HG03354 (cell line): Measurements from ENCODE around the gene DPY19L2.
"Not testable (repeated sequence)": the region's sequence is repeated elsewhere in the genome, so short reads cannot be mapped to it uniquely, and the experiment has no call there.

Experiments
- ATAC-seq: cut with Tn5 transposase; IDR thresholded peaks from one replicate; pipeline ENCODE4 v1.9.1; 2021; ENCODE audit warnings: mild to moderate bottlenecking; ENCODE audit not compliant: unreplicated experiment, poor library complexity, severe bottlenecking

The DPY19L2 gene

DNA sequence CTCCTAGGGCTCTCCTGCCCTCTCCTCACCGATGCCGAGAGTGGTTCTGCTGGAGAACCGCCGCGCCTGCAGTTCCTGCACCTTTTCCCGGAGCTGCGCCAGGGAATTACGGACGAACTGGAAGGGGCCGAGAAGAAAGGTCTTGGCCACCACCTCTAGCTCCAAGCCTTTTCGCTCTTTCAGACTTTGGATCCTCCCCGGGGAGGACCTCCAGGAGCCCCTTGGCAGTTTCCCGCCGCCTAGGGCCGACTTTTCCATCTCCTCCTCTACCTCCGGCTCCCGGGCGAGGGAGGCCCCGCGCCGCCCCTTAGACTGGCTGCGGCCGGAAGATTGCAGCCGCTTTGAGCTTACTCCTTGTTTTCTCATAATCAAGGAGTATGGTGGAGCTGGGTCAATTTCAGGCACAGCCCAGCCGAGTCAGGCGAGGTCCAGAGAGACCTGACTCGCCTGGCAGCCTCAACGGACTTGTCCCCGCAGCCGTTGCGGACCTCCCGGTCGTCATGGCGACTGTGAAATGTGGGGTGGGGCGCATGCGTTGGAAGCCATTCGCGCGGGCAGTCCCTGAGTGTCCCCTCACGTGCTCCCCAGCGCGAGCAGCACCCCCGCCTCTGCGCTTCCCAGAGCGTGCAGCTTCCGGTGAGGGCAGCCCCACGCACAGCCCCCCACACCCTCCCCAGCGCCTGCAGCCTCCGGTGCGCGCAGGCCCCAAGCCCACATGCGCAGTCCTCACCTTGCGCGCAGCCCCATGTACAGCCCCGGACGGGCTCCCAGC, at the start of gene DPY19L2:
Gene DPY19L2, minus strand, starts transcription at position 466 of the 772 bp plus-strand sequence. Its CDS starts 100 bp downstream, at position 366.
- ATAC-seq: peak; percentile 91

DNA sequence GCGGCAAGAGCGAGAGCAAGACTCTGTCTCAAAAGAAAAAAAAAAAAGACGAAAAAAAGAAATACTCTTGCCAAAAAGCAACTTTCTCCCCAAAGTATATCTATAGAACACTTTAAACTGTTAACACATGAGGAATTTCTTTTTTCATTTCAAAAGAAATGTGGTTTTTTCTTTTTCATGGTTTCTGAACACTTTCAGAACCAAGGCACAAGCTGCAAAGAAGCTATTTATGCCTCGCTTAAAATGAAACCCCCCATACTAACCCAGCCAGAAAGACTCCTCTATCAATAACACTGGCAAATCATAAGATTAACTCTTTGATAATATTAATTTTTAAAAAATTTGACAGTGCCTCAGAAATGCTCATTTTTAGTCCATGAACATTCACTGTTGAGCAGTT, 48.6 kb upstream of the DPY19L2 start:
- ATAC-seq: not testable (repeated sequence)

DNA sequence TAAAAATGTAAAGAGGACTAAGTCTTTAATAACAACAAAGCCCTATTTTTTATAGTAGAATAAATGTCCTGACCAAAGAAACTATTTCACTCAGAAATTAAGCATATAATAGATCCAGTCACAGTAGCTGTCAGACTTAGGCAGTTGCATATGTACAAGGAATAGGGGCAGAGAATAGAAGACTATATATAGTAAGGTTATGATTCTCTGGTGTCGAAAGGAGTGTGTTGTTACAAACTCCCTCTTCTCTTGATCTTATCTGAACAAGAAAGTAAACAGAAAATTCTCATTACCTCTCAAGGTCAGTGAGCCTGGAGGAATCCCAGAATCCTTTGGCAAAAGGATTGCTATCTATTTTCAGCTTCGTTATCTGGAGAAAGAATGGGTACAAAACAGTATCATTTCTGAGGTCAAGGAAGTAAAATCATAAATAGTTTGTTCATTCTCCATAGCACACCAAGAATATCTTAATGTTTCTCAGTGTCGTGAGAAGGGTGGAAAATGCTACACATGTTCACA, 46.9 kb upstream of the DPY19L2 start:
- ATAC-seq: not testable (repeated sequence)

DNA sequence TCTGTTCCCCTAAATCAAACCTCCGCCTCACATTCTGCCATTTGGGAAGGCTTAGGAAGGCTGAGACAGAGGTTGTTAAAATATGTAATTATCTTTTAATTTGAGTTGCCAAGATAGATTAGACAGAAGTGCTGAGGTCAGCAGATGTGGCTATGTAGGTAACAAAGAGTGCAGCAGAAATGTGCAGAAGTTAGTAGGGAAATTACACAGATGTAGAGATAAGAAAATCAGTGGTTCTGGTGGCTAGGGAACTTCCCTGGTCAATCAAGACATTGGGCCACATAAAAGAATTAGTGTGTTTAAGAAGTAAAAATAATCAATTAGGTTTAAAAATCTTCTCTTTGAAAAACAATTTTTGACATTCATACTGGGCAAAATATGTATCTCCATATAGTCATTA, 46.1 kb upstream of the DPY19L2 start:
- ATAC-seq: not testable (repeated sequence)

DNA sequence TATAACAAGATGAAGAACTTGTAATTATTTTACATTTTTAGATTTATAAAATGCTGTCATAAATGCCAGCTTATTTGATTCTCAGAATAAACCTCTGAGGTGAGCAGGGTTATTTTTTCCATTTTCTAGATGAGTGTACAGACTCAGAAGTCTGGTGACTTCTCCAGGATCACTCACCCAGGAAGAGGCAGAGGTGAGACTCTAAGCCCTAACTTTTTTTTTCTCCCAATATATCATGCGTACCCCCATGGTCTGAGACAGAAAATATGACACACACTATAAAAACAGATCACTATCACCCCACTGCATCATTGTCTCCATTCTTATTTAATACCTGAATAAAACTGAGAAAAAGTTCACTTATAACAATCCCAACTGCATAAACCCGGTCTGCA, 45.4 kb upstream of the DPY19L2 start:
- not testable (repeated sequence) for ATAC-seq

- ATAC-seq: not testable (repeated sequence)
Observed at GRCh38 chr12:63712979-63713680, 44.8 kb upstream of the DPY19L2 start.

- not testable (repeated sequence) for ATAC-seq
Observed at GRCh38 chr12:63712376-63712974, 44.2 kb upstream of the DPY19L2 start.

- ATAC-seq: not testable (repeated sequence)
Observed at GRCh38 chr12:63711339-63711738, 43.0 kb upstream of the DPY19L2 start.

- no peak for ATAC-seq
Observed at GRCh38 chr12:63706336-63706735, 38.0 kb upstream of the DPY19L2 start.

DNA sequence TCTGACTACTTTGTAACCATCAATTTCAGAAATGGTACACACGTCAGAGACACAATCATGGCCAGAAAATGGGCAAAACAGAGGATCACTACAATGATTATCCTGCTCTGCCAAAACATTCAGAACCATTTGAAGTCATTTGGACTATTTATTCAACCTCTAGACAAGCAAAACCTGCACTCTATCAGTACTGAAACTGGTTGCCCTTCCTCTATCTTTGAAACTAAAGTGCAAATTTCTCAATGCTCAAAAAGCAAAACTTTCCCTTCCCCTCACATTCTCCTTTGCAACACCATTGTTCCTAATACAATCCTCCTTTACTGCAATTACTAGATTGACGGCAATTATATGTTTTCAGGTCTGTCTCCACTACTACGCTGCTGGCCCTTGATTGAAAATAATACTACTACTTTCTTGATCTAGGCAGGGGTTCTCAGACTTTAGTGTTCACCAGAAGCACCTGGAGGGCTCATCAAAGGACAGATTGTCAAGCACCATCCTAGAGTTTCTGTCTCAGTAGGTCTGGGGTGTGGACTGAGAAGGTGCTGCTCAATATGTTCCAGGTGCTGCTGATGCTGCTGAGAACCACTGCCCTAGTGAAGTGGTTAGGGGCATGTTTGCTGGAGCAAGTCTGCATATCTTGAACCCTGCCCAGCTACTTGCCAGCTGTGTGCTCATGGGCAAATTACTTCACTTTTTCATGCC, 31.5 kb upstream of the DPY19L2 start:
- ATAC-seq: peak; percentile 66

DNA sequence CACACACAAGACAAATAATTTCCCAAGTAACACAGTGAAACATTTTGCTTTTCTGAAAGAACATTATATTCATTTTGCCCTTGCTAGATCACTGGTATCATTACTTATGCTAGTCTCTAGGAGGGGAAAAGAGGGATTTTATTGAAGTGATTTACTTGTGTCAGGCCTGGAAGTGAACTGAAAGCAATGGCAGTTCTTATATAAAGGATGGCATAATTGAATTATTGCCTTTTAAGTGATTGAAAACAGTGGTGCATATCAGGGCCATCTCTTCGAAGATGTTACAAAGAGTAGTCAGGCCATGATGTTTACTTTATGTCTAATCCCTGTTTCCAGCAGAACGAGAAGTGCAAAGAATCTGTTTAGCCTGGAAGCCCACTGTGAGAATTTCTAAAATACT, 30.7 kb upstream of the DPY19L2 start:
- ATAC-seq: not testable (repeated sequence)

DNA sequence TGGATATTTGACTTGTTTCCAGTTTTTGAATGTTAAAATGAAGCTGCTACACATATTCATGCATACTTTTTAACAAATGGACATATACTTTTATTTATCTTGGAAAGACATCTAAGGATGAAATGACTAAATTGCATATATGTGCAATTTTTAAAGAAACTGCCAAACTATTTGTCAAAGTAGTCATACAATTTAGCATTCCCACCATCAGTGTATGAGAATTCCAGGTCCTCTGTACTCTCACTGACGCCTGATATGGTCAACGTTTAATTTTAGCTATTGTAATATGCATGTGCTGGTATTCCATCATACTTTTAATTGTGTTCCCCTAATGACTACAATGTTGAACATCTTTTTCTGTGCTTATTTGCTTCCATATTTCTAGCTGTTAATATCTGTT, 22.5 kb upstream of the DPY19L2 start:
- ATAC-seq: not testable (repeated sequence)

DNA sequence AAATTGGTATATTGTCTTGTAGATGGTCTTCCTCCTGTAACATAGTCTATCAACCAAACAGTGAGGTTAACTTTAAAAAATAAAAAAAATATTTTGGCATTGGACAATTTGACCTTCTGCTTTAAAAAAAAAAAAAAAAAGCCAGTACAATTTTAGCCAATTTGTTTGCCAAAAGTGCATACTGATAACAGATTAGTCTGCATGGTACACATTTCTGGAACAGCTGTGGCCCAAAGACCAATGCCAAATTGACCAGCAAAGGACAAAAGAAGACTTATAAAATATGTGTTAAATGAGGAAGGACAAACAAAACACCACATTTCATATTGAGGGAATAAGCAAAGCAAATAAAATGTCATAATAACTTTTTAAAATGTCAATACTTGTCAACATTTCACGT, 20.8 kb upstream of the DPY19L2 start:
- ATAC-seq: not testable (repeated sequence)

DNA sequence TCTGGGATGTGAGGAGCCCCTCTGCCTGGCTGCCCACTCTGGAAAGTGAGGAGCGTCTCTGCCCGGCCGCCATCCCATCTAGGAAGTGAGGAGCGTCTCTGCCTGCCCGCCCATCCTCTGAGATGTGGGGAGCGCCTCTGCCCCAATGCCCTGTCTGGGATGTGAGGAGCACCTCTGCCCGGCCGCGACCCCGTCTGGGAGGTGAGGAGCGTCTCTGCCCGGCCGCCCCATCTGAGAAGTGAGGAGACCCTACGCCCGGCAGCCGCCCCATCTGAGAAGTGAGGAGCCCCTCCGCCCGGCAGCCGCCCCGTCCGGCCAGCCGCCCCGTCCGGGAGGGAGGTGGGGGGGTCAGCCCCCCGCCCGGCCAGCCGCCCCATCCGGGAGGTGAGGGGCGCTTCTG, 18.3 kb upstream of the DPY19L2 start:
- not testable (repeated sequence) for ATAC-seq

- ATAC-seq: not testable (repeated sequence)
Observed at GRCh38 chr12:63685789-63686188, 17.5 kb upstream of the DPY19L2 start.

DNA sequence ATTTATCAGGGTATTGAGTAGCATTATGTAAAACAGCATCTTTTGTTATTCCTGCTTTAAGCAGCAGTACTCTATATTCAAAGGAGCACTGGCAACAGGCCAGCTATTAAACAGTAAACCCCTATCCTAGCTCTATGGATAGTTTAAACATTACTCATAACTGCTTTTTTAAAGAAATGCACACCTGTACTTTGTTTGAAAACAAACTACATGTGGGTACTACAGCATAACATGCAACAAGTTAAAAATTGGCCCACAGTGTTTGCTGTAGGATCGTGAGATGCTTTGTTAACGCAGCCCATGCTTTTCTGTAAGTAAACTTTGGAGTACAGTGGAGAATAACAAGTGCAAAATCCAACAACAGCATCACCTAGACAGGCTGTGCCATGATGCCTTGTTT, 14.3 kb upstream of the DPY19L2 start:
- ATAC-seq: not testable (repeated sequence)

- not testable (repeated sequence) for ATAC-seq
Observed at GRCh38 chr12:63680758-63681157, 12.5 kb upstream of the DPY19L2 start.

DNA sequence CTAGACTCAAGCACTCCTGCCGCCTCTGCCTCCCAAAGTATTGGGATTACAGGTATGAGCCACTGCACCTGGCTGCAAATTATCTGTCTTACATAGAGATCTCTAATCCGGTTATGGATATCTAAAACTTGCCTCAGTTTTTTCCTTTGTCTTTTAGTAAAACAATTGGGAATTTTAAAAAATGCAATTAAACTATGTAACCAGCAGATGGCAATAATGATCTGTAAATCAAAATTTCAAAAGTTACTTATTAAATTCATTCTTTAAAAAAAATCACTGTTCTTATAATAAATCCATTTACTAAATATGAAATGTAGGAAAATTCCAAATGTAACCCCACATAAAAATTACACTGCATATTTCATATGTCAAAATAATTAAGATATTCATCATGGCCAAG, 4.3 kb upstream of the DPY19L2 start:
- ATAC-seq: not testable (repeated sequence)

GRCh38 chr12:63669936-63670335, 1.6 kb upstream of the DPY19L2 start:
- not testable (repeated sequence) for ATAC-seq

GRCh38 chr12:63669427-63669826, 1.1 kb upstream of the DPY19L2 start:
- not testable (repeated sequence) for ATAC-seq
